ENCODE measurements around the gene MIER1.

Gene MIER1

GRCh38 chr1:67005068-67005467 lies 80.3 kb downstream of the MIER1 start:
- DNase-seq (ENCODE audit: low read depth) = no peak
- no peak for TF ChIP-seq CTCF (IDR thresholded peaks at IDR 0.05; ENCODE audit: low read depth, low read length, missing control alignments)
- no peak overlapping the region for H3K4me3 ChIP-seq (ENCODE audit: low read depth, low read length)

- H3K4me3 ChIP-seq (ENCODE audit: low read depth, low read length) = no peak overlapping the region
- no peak for TF ChIP-seq CTCF (IDR thresholded peaks at IDR 0.05; ENCODE audit: low read depth, low read length, missing control alignments)
- no peak for DNase-seq (ENCODE audit: low read depth)
Observed at GRCh38 chr1:67009792-67010191, 85.0 kb downstream of the MIER1 start.

- no peak for DNase-seq (ENCODE audit: low read depth)
- H3K4me3 ChIP-seq (ENCODE audit: low read depth, low read length) = no peak overlapping the region
- TF ChIP-seq CTCF (IDR thresholded peaks at IDR 0.05; ENCODE audit: low read depth, low read length, missing control alignments) = no peak
Observed at GRCh38 chr1:67013573-67013972, 88.8 kb downstream of the MIER1 start.

GRCh38 chr1:67018574-67018973 lies 93.8 kb downstream of the MIER1 start:
- H3K4me3 ChIP-seq (ENCODE audit: low read depth, low read length) = no peak overlapping the region
- no peak for TF ChIP-seq CTCF (IDR thresholded peaks at IDR 0.05; ENCODE audit: low read depth, low read length, missing control alignments)
- DNase-seq (ENCODE audit: low read depth) = no peak

- H3K4me3 ChIP-seq (ENCODE audit: low read depth, low read length) = no peak overlapping the region
- TF ChIP-seq CTCF (IDR thresholded peaks at IDR 0.05; ENCODE audit: low read depth, low read length, missing control alignments) = no peak
- no peak for DNase-seq (ENCODE audit: low read depth)
Observed at GRCh38 chr1:67019121-67019520, 94.3 kb downstream of the MIER1 start.

- H3K4me3 ChIP-seq (ENCODE audit: low read depth, low read length) = no peak overlapping the region
- TF ChIP-seq CTCF (IDR thresholded peaks at IDR 0.05; ENCODE audit: low read depth, low read length, missing control alignments) = no peak
- DNase-seq (ENCODE audit: low read depth) = no peak
Observed at GRCh38 chr1:67019600-67020136, 94.9 kb downstream of the MIER1 start.

- no peak for DNase-seq (ENCODE audit: low read depth)
- no peak overlapping the region for H3K4me3 ChIP-seq (ENCODE audit: low read depth, low read length)
- no peak for TF ChIP-seq CTCF (IDR thresholded peaks at IDR 0.05; ENCODE audit: low read depth, low read length, missing control alignments)
Observed at GRCh38 chr1:67020304-67020703, 95.5 kb downstream of the MIER1 start.
